ENCODE data around the gene EVC2. TPM values are rescaled to one million over a fixed set of nuclear protein-coding genes. Genes with fewer than 3 reads are reported as not detected.

Gene EVC2
- total and polyA plus RNA-seq, 2 of the 13 experiments (the other 11 are each of a cell fraction or from before 2014, with no cell fraction given) = not detected

GRCh38 chr4:5517372-5517771 is 191.0 kb downstream of the EVC2 start:
- ATAC-seq (no peak), DNase-seq (ENCODE audit: low spot score) (no peak), FAIRE-seq (no peak)
- in situ Hi-C loops (cut with HindIII; ENCODE audit: extremely low pct_ligation_motif_present, low pct_unique_long_range_greater_than_20kb) (no loop called here), intact Hi-C loops (cut with micrococcal nuclease; ENCODE audit: unreplicated experiment) (no loop called here)
- BruUV-seq (replicated peaks) = no TSS peak
- CTCF ChIA-PET (ENCODE audit: low intra/inter-chr PET ratio, low total read pairs) = no interaction called here
- H4K20me1 ChIP-seq (ENCODE audit: insufficient read depth, low read length) = no peaks in the 10 kb centered on the region
- no peak overlapping the region for H3K4me3 ChIP-seq (replicated peaks in 1 of 3; ENCODE audit: insufficient read depth in 1 of 3, low read depth in 2 of 3, low read length in 3 of 3)
- WGBS (ENCODE audit: low lambda C conversion rate) = 46% methylated on average over 4 of the region's 4 CpGs
- no peaks in the 10 kb centered on the region for H3K27me3 ChIP-seq (ENCODE audit: control insufficient read depth in 1 of 2, insufficient read depth in 2 of 2, low read length in 2 of 2)
- no peaks in the 10 kb centered on the region for H3K9me3 ChIP-seq (ENCODE audit: low read length)
- TF ChIP-seq ZNF615 (CRISPR knock-in tag; IDR thresholded peaks at IDR 0.05; ENCODE audit: borderline replicate concordance) (no peak), ZFP1 (CRISPR knock-in tag; IDR thresholded peaks at IDR 0.05) (no peak), GTF3A (CRISPR knock-in tag; conservative IDR thresholded peaks at IDR 0.05) (no peak), ZNF180 (CRISPR knock-in tag; IDR thresholded peaks at IDR 0.05; ENCODE audit: borderline replicate concordance, low read depth) (no peak), LRRFIP1 (CRISPR knock-in tag; conservative IDR thresholded peaks at IDR 0.05) (no peak), CBX5 (CRISPR knock-in tag; IDR thresholded peaks at IDR 0.05; ENCODE audit: borderline replicate concordance) (no peak), MAFK (conservative IDR thresholded peaks at IDR 0.05 in 1 of 2, IDR thresholded peaks at IDR 0.05 in 1 of 2; ENCODE audit: low read length in 2 of 2) (no peak), DR1 (CRISPR knock-in tag; IDR thresholded peaks at IDR 0.05) (no peak), RAD51 (IDR thresholded peaks at IDR 0.05; ENCODE audit: borderline replicate concordance) (no peak), ZNF263 (CRISPR knock-in tag; IDR thresholded peaks at IDR 0.05) (no peak), SMARCE1 (IDR thresholded peaks at IDR 0.05; ENCODE audit: borderline replicate concordance) (no peak)
- TF ChIP-seq, protein P1, sequence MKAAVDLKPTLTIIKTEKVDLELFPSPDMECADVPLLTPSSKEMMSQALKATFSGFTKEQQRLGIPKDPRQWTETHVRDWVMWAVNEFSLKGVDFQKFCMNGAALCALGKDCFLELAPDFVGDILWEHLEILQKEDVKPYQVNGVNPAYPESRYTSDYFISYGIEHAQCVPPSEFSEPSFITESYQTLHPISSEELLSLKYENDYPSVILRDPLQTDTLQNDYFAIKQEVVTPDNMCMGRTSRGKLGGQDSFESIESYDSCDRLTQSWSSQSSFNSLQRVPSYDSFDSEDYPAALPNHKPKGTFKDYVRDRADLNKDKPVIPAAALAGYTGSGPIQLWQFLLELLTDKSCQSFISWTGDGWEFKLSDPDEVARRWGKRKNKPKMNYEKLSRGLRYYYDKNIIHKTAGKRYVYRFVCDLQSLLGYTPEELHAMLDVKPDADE (CRISPR knock-in tag; IDR thresholded peaks at IDR 0.05) = no peak
- H3K36me3 ChIP-seq (replicated peaks in 1 of 2; ENCODE audit: control insufficient read depth in 1 of 2, insufficient read depth in 2 of 2, low read length in 2 of 2) = no peaks in the 10 kb centered on the region
- no peak overlapping the region for H3K27ac ChIP-seq (ENCODE audit: extremely low read length, insufficient read depth, low read length)
- POLR2A ChIA-PET = no interaction called here
- H3K9ac ChIP-seq (ENCODE audit: insufficient read depth, low read depth, low read length) = no peak overlapping the region
- no peak overlapping the region for H2AFZ ChIP-seq (ENCODE audit: low read length)
- H3K4me2 ChIP-seq (ENCODE audit: low read depth, low read length) = no peak overlapping the region
- H3K79me2 ChIP-seq (ENCODE audit: insufficient read depth, low read length) = no peaks in the 10 kb centered on the region
- H3K4me1 ChIP-seq (ENCODE audit: insufficient read depth, low read length) = no peaks in the 10 kb centered on the region
